ENCODE measurements around the gene ZNF70. TPM values are rescaled to one million over a fixed set of nuclear protein-coding genes. Genes with fewer than 3 reads are reported as not detected.

The ZNF70 gene
- polyA plus RNA-seq, 1 of the 3 experiments (the other 2 are of a cell fraction), result 0.77 TPM

DNA sequence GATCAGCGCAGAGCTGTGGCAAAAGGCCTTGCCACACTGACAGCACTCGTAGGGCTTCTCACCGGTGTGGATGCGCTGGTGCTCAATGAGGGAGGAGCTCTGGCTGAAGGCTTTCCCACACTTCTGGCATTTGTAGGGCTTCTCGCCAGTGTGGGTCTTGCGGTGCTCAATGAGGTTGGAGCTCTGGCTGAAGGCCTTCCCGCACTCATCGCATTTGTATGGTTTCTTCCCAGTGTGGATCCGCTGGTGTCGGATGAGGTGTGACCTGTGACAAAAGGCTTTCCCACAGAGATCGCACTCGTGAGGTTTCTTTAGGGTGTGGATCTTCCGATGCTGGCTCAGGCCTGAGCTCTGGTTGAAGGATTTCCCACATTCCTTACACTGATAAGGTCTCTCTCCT, 6.9 kb downstream of the ZNF70 start:
- no peak for DNase-seq
- Histone ChIP-seq H3K9ac (no peak overlapping the region), H3K27ac (ENCODE audit: low read depth in 2 of 2, low read length in 1 of 2) (no peak overlapping the region), H3K4me2 (no peak overlapping the region), H2AFZ (ENCODE audit: low read depth) (no peak overlapping the region), H3K9me2 (no peaks in the 10 kb centered on the region), H3K79me2 (ENCODE audit: insufficient read depth) (peaks cover 24% of the 10 kb centered on the region), H3F3A (replicated peaks; ENCODE audit: insufficient read depth) (no peaks in the 10 kb centered on the region), H3K36me3 (replicated peaks in 1 of 2; ENCODE audit: control insufficient read depth in 1 of 2, insufficient read depth in 2 of 2, low read length in 1 of 2) (peaks cover 8 to 32% of the 10 kb centered on the region in 2 experiments), H3K4me3 (ENCODE audit: low read depth in 2 of 2, low read length in 1 of 2) (no peak overlapping the region), H4K20me1 (ENCODE audit: insufficient read depth) (no peaks in the 10 kb centered on the region), H3K9me3 (no peaks in the 10 kb centered on the region), H3K27me3 (ENCODE audit: insufficient read depth) (no peaks in the 10 kb centered on the region), H3K4me1 (ENCODE audit: control insufficient read depth in 1 of 2, insufficient read depth in 2 of 2, low read depth in 1 of 2, low read length in 1 of 2) (no peaks in the 10 kb centered on the region)
- POLR2A ChIA-PET, result no interaction called here
- CTCF ChIA-PET, result interaction anchor here (1.4 to 1.6 kb wide), 2 partner anchors 27 to 105 kb away, joined by 3 to 7 read pairs; no protein-coding TSS in a partner anchor
- WGBS (ENCODE audit: low lambda C conversion rate), result 98% methylated on average over 11 of the region's 13 CpGs
- TF ChIP-seq TAF1 (IDR thresholded peaks at IDR 0.05; ENCODE audit: borderline replicate concordance, low read depth, low read length) (no peak), TCF12 (IDR thresholded peaks at IDR 0.05) (no peak), EP300 (IDR thresholded peaks at IDR 0.05; ENCODE audit: borderline replicate concordance in 1 of 2, low read depth in 1 of 2, low read length in 1 of 2) (no peak), RFX5 (IDR thresholded peaks at IDR 0.05; ENCODE audit: low read length) (no peak), EZH2phosphoT487 (IDR thresholded peaks at IDR 0.05; ENCODE audit: borderline replicate concordance, low read depth) (no peak), USF1 (IDR thresholded peaks at IDR 0.05; ENCODE audit: borderline replicate concordance, low read depth) (no peak)

DNA sequence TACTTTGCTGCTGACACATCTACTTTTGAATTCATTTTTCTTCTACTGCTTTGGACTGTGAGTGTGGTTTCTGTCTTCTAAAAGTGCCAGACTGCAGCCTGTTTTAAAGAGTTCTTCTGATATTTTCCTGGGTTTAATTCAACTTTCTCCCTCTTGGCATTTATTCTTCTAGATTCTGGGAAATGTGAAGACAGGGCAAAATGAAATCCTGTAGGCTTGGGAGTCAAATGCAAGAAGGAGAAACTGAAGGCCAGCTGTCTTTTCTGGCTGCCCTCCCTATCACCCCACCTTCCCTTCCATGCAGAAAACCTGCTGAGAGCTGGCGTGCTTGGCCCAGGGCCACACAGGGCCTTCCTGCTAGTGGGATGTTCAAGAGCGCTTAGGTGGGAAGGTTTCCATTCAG, 7.6 kb downstream of the ZNF70 start:
- no peaks in the 10 kb centered on the region for H3K4me1 ChIP-seq (ENCODE audit: control insufficient read depth in 1 of 2, insufficient read depth in 2 of 2, low read depth in 1 of 2, low read length in 1 of 2)
- H3K27me3 ChIP-seq (ENCODE audit: insufficient read depth), result no peaks in the 10 kb centered on the region
- H3K79me2 ChIP-seq (ENCODE audit: insufficient read depth), result peaks cover 17% of the 10 kb centered on the region
- ChIA-PET POLR2A (no interaction called here), CTCF (no interaction called here)
- H2AFZ ChIP-seq (ENCODE audit: low read depth), result no peak overlapping the region
- no peaks in the 10 kb centered on the region for H3K9me2 ChIP-seq
- DNase-seq, result no peak
- no peak for TF ChIP-seq RFX5 (IDR thresholded peaks at IDR 0.05; ENCODE audit: low read length)
- TF ChIP-seq SIN3A (IDR thresholded peaks at IDR 0.05; ENCODE audit: borderline replicate concordance, low read depth, low read length), result no peak
- no peak for TF ChIP-seq NRF1 (IDR thresholded peaks at IDR 0.05; ENCODE audit: low read depth, low read length)
- no peak for TF ChIP-seq MXI1 (IDR thresholded peaks at IDR 0.05; ENCODE audit: low read depth, low read length)
- no peak for TF ChIP-seq RXRA (IDR thresholded peaks at IDR 0.05; ENCODE audit: borderline replicate concordance, low read depth)
- no peak for TF ChIP-seq CHD2 (IDR thresholded peaks at IDR 0.05; ENCODE audit: low read length, partially characterized antibody)
- TF ChIP-seq TAF1 (IDR thresholded peaks at IDR 0.05; ENCODE audit: borderline replicate concordance, low read depth, low read length), result no peak
- no peak for TF ChIP-seq YY1 (IDR thresholded peaks at IDR 0.05; ENCODE audit: low read depth)
- TF ChIP-seq, protein P1, sequence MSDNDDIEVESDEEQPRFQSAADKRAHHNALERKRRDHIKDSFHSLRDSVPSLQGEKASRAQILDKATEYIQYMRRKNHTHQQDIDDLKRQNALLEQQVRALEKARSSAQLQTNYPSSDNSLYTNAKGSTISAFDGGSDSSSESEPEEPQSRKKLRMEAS (IDR thresholded peaks at IDR 0.05; ENCODE audit: low read depth), result no peak
- no peak for TF ChIP-seq GABPA (IDR thresholded peaks at IDR 0.05; ENCODE audit: low read depth)
- TF ChIP-seq RCOR1 (IDR thresholded peaks at IDR 0.05; ENCODE audit: low read length), result no peak
- no peak for TF ChIP-seq ELF1 (IDR thresholded peaks at IDR 0.05)
- TF ChIP-seq, protein P2, sequence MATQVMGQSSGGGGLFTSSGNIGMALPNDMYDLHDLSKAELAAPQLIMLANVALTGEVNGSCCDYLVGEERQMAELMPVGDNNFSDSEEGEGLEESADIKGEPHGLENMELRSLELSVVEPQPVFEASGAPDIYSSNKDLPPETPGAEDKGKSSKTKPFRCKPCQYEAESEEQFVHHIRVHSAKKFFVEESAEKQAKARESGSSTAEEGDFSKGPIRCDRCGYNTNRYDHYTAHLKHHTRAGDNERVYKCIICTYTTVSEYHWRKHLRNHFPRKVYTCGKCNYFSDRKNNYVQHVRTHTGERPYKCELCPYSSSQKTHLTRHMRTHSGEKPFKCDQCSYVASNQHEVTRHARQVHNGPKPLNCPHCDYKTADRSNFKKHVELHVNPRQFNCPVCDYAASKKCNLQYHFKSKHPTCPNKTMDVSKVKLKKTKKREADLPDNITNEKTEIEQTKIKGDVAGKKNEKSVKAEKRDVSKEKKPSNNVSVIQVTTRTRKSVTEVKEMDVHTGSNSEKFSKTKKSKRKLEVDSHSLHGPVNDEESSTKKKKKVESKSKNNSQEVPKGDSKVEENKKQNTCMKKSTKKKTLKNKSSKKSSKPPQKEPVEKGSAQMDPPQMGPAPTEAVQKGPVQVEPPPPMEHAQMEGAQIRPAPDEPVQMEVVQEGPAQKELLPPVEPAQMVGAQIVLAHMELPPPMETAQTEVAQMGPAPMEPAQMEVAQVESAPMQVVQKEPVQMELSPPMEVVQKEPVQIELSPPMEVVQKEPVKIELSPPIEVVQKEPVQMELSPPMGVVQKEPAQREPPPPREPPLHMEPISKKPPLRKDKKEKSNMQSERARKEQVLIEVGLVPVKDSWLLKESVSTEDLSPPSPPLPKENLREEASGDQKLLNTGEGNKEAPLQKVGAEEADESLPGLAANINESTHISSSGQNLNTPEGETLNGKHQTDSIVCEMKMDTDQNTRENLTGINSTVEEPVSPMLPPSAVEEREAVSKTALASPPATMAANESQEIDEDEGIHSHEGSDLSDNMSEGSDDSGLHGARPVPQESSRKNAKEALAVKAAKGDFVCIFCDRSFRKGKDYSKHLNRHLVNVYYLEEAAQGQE (IDR thresholded peaks at IDR 0.05; ENCODE audit: low read depth, low read length), result no peak
- no peak for TF ChIP-seq NFIC (IDR thresholded peaks at IDR 0.05; ENCODE audit: borderline replicate concordance)
- no peak for TF ChIP-seq FOSL2 (IDR thresholded peaks at IDR 0.05; ENCODE audit: borderline replicate concordance, low read depth)
- no peak for TF ChIP-seq CTCF (IDR thresholded peaks at IDR 0.05)
- no peak for TF ChIP-seq GATA2 (CRISPR knock-in tag; IDR thresholded peaks at IDR 0.05)
- no peaks in the 10 kb centered on the region for H4K20me1 ChIP-seq (ENCODE audit: insufficient read depth)
- H3K9ac ChIP-seq, result no peak overlapping the region
- no peaks in the 10 kb centered on the region for H3F3A ChIP-seq (replicated peaks; ENCODE audit: insufficient read depth)
- WGBS (ENCODE audit: low lambda C conversion rate), result 100% methylated on average over 2 of the region's 2 CpGs
- no peaks in the 10 kb centered on the region for H3K9me3 ChIP-seq
- H3K36me3 ChIP-seq (replicated peaks in 1 of 2; ENCODE audit: control insufficient read depth in 1 of 2, insufficient read depth in 2 of 2, low read length in 1 of 2), result peaks cover 8 to 32% of the 10 kb centered on the region in 2 experiments
- H3K27ac ChIP-seq (ENCODE audit: low read depth in 2 of 2, low read length in 1 of 2), result no peak overlapping the region
- H3K4me3 ChIP-seq (ENCODE audit: low read depth in 2 of 2, low read length in 1 of 2), result no peak overlapping the region
- H3K4me2 ChIP-seq, result no peak overlapping the region
